GM12878 (cell line): ENCODE data around the gene SERPINH1. TPM values are rescaled to one million over a fixed set of nuclear protein-coding genes. Genes with fewer than 3 reads are reported as not detected.

Source experiments
- ATAC-seq: fragments of 200-7000 bp; cut with Tn5 transposase; 3 replicates; pipeline ENCODE4 v1.9.1; 2020; ENCODE audit warnings: mild to moderate bottlenecking, moderate library complexity
- BruUV-seq: library from RNA; stranded (reverse); fragments of 400-500 nt; replicated peaks from 2 replicates; lab custom pipeline; 2021; lab: Mats Ljungman, UMichigan
- CTCF ChIA-PET: fragments of 300-600 bp; sonication (Branson Sonifier 250); formaldehyde crosslinking; extraction: SDS; loops from one replicate; lab custom pipeline; 2021; ENCODE audit warnings: inconsistent platforms; lab: Yijun Ruan, JAX
- POLR2A ChIA-PET: fragments of 350-600 bp; formaldehyde crosslinking; extraction: SDS; loops from one replicate; lab custom pipeline; 2021; ENCODE audit warnings: inconsistent platforms; lab: Charles Lee
- RAD21 ChIA-PET: fragments of 300-600 bp; sonication (Branson Sonifier 250); formaldehyde crosslinking; loops from one replicate; lab custom pipeline; 2023; ENCODE audit warnings: antibody characterized with exemption; ENCODE audit not compliant: unreplicated experiment; lab: Charles Lee
- SMC1A ChIA-PET: fragments of 300-600 bp; sonication (Branson Sonifier 250); formaldehyde crosslinking; loops from one replicate; lab custom pipeline; 2023; ENCODE audit not compliant: unreplicated experiment, uncharacterized antibody; lab: Charles Lee
- DNase-seq: peaks from one replicate; pipeline ENCODE4 v3.0.0-alpha.2; 2011; ENCODE audit warnings: low read depth, low spot score
- FAIRE-seq: peaks from 3 replicates; lab custom pipeline; 2011; peaks lifted over from hg19 to GRCh38; lab: Jason Lieb, UNC
- H2AFZ ChIP-seq: 2 replicates; pipeline ENCODE4 v1.6.0; 2011; ENCODE audit warnings: low read depth, low read length, control low read depth; ENCODE audit not compliant: control insufficient read depth
- H3K27ac ChIP-seq: 2 replicates; pipeline ENCODE4 v1.5.1; 2011; ENCODE audit warnings: control low read depth; ENCODE audit not compliant: control insufficient read depth, insufficient read depth
- H3K27me3 ChIP-seq, 2 experiments: replicated peaks in 1 of 2; 2 replicates each; pipeline versions ENCODE4 v1.6.0 to v1.6.1; 2011; ENCODE audit warnings: low read length in 1 of 2; ENCODE audit not compliant: control insufficient read depth in 2 of 2, insufficient read depth in 2 of 2
- H3K36me3 ChIP-seq, 2 experiments: 2 replicates each; pipeline ENCODE4 v1.5.1; 2011; ENCODE audit warnings: low read length in 1 of 2; ENCODE audit not compliant: control insufficient read depth in 2 of 2, insufficient read depth in 2 of 2
- H3K4me1 ChIP-seq: 2 replicates; pipeline ENCODE4 v1.6.1; 2011; ENCODE audit warnings: mild to moderate bottlenecking, low read length, moderate library complexity, mixed read lengths; ENCODE audit not compliant: control insufficient read depth, insufficient read depth
- H3K4me2 ChIP-seq: 2 replicates; pipeline ENCODE4 v1.6.0; 2011; ENCODE audit warnings: control low read depth; ENCODE audit not compliant: control insufficient read depth, insufficient read depth
- H3K4me3 ChIP-seq: fragments of 200-600 bp; sonication (generic); 2 replicates; pipeline ENCODE4 v1.5.1; 2016
- H3K79me2 ChIP-seq: 2 replicates; pipeline ENCODE4 v1.6.0; 2011; ENCODE audit warnings: low read length; ENCODE audit not compliant: control insufficient read depth, insufficient read depth
- H3K9ac ChIP-seq: 2 replicates; pipeline ENCODE4 v1.8.0; 2011; ENCODE audit warnings: low read length, control low read depth, mixed read lengths; ENCODE audit not compliant: control insufficient read depth, insufficient read depth
- H3K9me3 ChIP-seq: replicated peaks from 3 replicates; pipeline ENCODE4 v1.5.1; 2011; ENCODE audit warnings: mild to moderate bottlenecking, low read length; ENCODE audit not compliant: control insufficient read depth, insufficient read depth
- H4K20me1 ChIP-seq: 2 replicates; pipeline ENCODE4 v1.6.0; 2011; ENCODE audit not compliant: control insufficient read depth, insufficient read depth
- BCL11A ChIP-seq: IDR thresholded peaks from 2 replicates; pipeline ENCODE4 v1.6.1; 2011; ENCODE audit warnings: low read depth, low read length
- CHD4 ChIP-seq: fragments of 200-600 bp; sonication (generic); IDR thresholded peaks from 2 replicates; pipeline ENCODE4 v1.6.1; 2016; ENCODE audit warnings: mild to moderate bottlenecking
- EGR1 ChIP-seq, 2 experiments: IDR thresholded peaks; 1 replicate in 1 of 2; 2 replicates in 1 of 2; pipeline ENCODE4 v1.6.1; 2011 to 2012; ENCODE audit warnings: low read depth in 2 of 2, low read length in 2 of 2, borderline replicate concordance in 1 of 2, mild to moderate bottlenecking in 1 of 2, moderate library complexity in 1 of 2
- EZH2 ChIP-seq: IDR thresholded peaks from 2 replicates; pipeline ENCODE4 v1.6.1; 2012; ENCODE audit warnings: low read depth, mild to moderate bottlenecking, control low read depth, inconsistent platforms, low read length, borderline replicate concordance; ENCODE audit not compliant: control insufficient read depth
- NFYB ChIP-seq: IDR thresholded peaks from 2 replicates; pipeline ENCODE4 v1.6.1; 2011; ENCODE audit warnings: low read depth, mild to moderate bottlenecking, low read length, improper control_type of control experiment, moderate library complexity; ENCODE audit not compliant: insufficient read depth
- NR2F1 ChIP-seq: fragments of 450-650 bp; conservative IDR thresholded peaks from 2 replicates; pipeline ENCODE4 v1.6.1; 2017; ENCODE audit warnings: mild to moderate bottlenecking
- PAX8 ChIP-seq: fragments of 450-650 bp; IDR thresholded peaks from 2 replicates; pipeline ENCODE4 v1.6.1; 2017; ENCODE audit warnings: mild to moderate bottlenecking, moderate library complexity
- POLR2AphosphoS5 ChIP-seq: IDR thresholded peaks from 2 replicates; pipeline ENCODE4 v1.6.1; 2011; ENCODE audit warnings: mild to moderate bottlenecking, low read length, inconsistent platforms
- TARDBP ChIP-seq: IDR thresholded peaks from 2 replicates; pipeline ENCODE4 v1.6.1; 2016; ENCODE audit warnings: borderline replicate concordance
- TBL1XR1 ChIP-seq: IDR thresholded peaks from 2 replicates; pipeline ENCODE4 v1.6.1; 2012; ENCODE audit warnings: low read depth, low read length, improper control_type of control experiment
- TCF12 ChIP-seq: IDR thresholded peaks from 2 replicates; pipeline ENCODE4 v1.6.1; 2011; ENCODE audit warnings: low read depth, mild to moderate bottlenecking, low read length
- WGBS: methylation state at CpG from one replicate; pipeline ENCODE4 v1.1.6; 2016; ENCODE audit warnings: low lambda C conversion rate; ENCODE audit not compliant: insufficient replicate concordance, insufficient coverage; ENCODE audit errors: missing lambda C conversion rate; 5-methylcytosine and 5-hydroxymethylcytosine counted together
- in situ Hi-C: fragments of 300-500 bp; cut with MboI; formaldehyde crosslinking; loops from 9 replicates; pipeline ENCODE4 v1.14.3; 2018; ENCODE audit warnings: mixed read lengths
- intact Hi-C: fragments of 100-400 bp; cut with micrococcal nuclease; formaldehyde crosslinking; loops from one replicate; pipeline ENCODE4 v1.14.2; 2022; ENCODE audit not compliant: unreplicated experiment
- polyA plus RNA-seq, 11 experiments: library from polyadenylated mRNA; depleted of rRNA in 4 of 11; unstranded in 6 of 11; stranded (reverse) in 5 of 11; fragments of >200 nt; fragmentation: Nextera tagmentation in 4 of 11; fragmentation: Illumina TruSeq in 1 of 11; extraction: Ambion mirVana in 4 of 11; extraction: Trizol in 1 of 11; gene quantifications; 1 replicate in 1 of 11; 2 replicates in 10 of 11; pipeline versions ENCODE4 v1.2.1 to v1.2.3, GENCODE V29; 2011 to 2016; ENCODE audit warnings: inconsistent platforms in 2 of 11, missing spikeins in 2 of 11, low read depth in 1 of 11
- total RNA-seq, 4 experiments: library from RNA; depleted of rRNA in 3 of 4; stranded (reverse); fragments of >200 nt in 3 of 4; fragmentation: Illumina TruSeq in 1 of 4; extraction: Trizol in 1 of 4; gene quantifications; 2 replicates each; pipeline versions ENCODE4 v1.2.1 to v1.2.3, GENCODE V29; 2013 to 2021
- TF ChIP-seq, protein P1 (sequence below): fragments of 150-350 bp; IDR thresholded peaks from 2 replicates; pipeline ENCODE4 v1.6.1; 2014; ENCODE audit warnings: mild to moderate bottlenecking, low read depth, low read length
- TF ChIP-seq, protein P2 (sequence below): fragments of 450-650 bp; formaldehyde crosslinking; IDR thresholded peaks from 2 replicates; pipeline ENCODE4 v1.4.0; 2020; ENCODE audit warnings: mild to moderate bottlenecking, moderate library complexity
- TF ChIP-seq, protein P3 (sequence below): fragments of 450-650 bp; IDR thresholded peaks from 2 replicates; pipeline ENCODE4 v1.6.1; 2016; ENCODE audit warnings: mild to moderate bottlenecking, moderate library complexity, borderline replicate concordance

SERPINH1 gene
- total and polyA plus RNA-seq, 10 of the 15 experiments (the other 5 are each of a cell fraction or from before 2014, with no cell fraction given), result 0.34 to 19.8 (median 13.7) TPM

DNA sequence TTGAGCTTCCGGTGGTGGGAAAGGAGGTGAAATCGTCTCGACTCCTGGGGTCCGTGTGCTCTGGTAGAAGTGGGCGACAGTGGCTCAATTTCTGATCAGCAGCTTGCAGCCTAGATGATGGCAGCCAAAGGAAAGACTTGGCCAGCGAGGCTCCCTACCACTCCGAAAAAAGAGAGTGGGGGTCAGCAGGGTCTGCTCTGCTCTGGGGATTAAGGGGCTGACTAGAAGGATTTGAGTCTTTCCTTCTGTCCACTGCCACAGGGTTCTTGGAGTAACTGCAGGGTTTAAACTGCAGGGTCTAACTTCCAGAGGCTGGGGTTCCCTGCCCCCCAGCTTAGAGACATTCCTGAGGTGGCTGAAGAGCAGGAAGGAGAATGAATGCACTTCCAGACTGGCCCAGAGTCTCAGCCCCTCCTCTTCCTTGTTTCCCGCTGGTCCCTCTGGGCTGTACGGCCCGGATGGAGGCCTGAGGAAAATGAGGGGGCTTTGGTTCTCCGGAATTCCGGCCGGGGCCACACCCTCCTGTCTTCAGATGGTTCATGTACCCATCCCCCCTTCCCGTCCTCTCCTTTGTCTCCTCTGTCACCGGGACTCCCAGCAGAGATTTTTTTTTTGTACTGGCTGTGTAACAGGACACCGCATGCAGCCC, 907 bp downstream of the SERPINH1 start:
- intact Hi-C loops, result loop anchor here (1.0 kb wide), 1 partner anchor 205 kb away; the partner anchor contains the start of gene DGAT2
- in situ Hi-C loops, result no loop called here
- Histone ChIP-seq H3K27ac (peak overlapping the region; percentile 94), H2AFZ (peak overlapping the region; percentile 73), H3K79me2 (peaks cover 19% of the 10 kb centered on the region), H4K20me1 (no peaks in the 10 kb centered on the region), H3K4me2 (peak overlapping the region; percentile 99), H3K4me3 (peak overlapping the region; percentile 82), H3K36me3 (peaks cover 3 to 4% of the 10 kb centered on the region in 2 experiments; a peak in 1 of 4 replicates), H3K9me3 (no peaks in the 10 kb centered on the region), H3K4me1 (peaks cover 5% of the 10 kb centered on the region), H3K27me3 (no peaks in the 10 kb centered on the region), H3K9ac (peak overlapping the region; percentile 96)
- WGBS, result 17% methylated on average over 16 of the region's 16 CpGs
- POLR2A ChIA-PET, result interaction anchor here (0.5 to 1.9 kb wide), 4 partner anchors 13 to 264 kb away, joined by 3 to 15 read pairs (median 4); partner anchors contain the start of gene GDPD5
- SMC1A ChIA-PET, result no interaction called here
- no peak; the same call in 2 of the 3 replicates for ATAC-seq
- FAIRE-seq, result no peak
- TSS peak; percentile 87 for BruUV-seq
- CTCF ChIA-PET, result interaction anchor here (0.6 to 1.7 kb wide), 5 partner anchors 11 to 35 kb away, joined by 3 to 7 read pairs (median 6); no protein-coding TSS in a partner anchor
- RAD21 ChIA-PET, result interaction anchor here (0.6 to 0.8 kb wide), 4 partner anchors 9 to 311 kb away, joined by 3 to 5 read pairs (median 4); no protein-coding TSS in a partner anchor
- DNase-seq, result no peak
- TF ChIP-seq BCL11A (no peak), TARDBP (no peak), NR2F1 (no peak), NFYB (no peak), CHD4 (no peak), TBL1XR1 (no peak), EZH2 (no peak), POLR2AphosphoS5 (peak; percentile 53), EGR1 (IDR thresholded peaks at IDR 0.05; ENCODE audit: borderline replicate concordance in 1 of 2, low read depth in 2 of 2, low read length in 2 of 2) (no peak), TCF12 (no peak), PAX8 (no peak)
- TF ChIP-seq, protein P1, sequence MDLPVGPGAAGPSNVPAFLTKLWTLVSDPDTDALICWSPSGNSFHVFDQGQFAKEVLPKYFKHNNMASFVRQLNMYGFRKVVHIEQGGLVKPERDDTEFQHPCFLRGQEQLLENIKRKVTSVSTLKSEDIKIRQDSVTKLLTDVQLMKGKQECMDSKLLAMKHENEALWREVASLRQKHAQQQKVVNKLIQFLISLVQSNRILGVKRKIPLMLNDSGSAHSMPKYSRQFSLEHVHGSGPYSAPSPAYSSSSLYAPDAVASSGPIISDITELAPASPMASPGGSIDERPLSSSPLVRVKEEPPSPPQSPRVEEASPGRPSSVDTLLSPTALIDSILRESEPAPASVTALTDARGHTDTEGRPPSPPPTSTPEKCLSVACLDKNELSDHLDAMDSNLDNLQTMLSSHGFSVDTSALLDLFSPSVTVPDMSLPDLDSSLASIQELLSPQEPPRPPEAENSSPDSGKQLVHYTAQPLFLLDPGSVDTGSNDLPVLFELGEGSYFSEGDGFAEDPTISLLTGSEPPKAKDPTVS, result no peak
- TF ChIP-seq, protein P2, sequence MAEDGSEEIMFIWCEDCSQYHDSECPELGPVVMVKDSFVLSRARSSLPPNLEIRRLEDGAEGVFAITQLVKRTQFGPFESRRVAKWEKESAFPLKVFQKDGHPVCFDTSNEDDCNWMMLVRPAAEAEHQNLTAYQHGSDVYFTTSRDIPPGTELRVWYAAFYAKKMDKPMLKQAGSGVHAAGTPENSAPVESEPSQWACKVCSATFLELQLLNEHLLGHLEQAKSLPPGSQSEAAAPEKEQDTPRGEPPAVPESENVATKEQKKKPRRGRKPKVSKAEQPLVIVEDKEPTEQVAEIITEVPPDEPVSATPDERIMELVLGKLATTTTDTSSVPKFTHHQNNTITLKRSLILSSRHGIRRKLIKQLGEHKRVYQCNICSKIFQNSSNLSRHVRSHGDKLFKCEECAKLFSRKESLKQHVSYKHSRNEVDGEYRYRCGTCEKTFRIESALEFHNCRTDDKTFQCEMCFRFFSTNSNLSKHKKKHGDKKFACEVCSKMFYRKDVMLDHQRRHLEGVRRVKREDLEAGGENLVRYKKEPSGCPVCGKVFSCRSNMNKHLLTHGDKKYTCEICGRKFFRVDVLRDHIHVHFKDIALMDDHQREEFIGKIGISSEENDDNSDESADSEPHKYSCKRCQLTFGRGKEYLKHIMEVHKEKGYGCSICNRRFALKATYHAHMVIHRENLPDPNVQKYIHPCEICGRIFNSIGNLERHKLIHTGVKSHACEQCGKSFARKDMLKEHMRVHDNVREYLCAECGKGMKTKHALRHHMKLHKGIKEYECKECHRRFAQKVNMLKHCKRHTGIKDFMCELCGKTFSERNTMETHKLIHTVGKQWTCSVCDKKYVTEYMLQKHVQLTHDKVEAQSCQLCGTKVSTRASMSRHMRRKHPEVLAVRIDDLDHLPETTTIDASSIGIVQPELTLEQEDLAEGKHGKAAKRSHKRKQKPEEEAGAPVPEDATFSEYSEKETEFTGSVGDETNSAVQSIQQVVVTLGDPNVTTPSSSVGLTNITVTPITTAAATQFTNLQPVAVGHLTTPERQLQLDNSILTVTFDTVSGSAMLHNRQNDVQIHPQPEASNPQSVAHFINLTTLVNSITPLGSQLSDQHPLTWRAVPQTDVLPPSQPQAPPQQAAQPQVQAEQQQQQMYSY, result no peak
- TF ChIP-seq, protein P3, sequence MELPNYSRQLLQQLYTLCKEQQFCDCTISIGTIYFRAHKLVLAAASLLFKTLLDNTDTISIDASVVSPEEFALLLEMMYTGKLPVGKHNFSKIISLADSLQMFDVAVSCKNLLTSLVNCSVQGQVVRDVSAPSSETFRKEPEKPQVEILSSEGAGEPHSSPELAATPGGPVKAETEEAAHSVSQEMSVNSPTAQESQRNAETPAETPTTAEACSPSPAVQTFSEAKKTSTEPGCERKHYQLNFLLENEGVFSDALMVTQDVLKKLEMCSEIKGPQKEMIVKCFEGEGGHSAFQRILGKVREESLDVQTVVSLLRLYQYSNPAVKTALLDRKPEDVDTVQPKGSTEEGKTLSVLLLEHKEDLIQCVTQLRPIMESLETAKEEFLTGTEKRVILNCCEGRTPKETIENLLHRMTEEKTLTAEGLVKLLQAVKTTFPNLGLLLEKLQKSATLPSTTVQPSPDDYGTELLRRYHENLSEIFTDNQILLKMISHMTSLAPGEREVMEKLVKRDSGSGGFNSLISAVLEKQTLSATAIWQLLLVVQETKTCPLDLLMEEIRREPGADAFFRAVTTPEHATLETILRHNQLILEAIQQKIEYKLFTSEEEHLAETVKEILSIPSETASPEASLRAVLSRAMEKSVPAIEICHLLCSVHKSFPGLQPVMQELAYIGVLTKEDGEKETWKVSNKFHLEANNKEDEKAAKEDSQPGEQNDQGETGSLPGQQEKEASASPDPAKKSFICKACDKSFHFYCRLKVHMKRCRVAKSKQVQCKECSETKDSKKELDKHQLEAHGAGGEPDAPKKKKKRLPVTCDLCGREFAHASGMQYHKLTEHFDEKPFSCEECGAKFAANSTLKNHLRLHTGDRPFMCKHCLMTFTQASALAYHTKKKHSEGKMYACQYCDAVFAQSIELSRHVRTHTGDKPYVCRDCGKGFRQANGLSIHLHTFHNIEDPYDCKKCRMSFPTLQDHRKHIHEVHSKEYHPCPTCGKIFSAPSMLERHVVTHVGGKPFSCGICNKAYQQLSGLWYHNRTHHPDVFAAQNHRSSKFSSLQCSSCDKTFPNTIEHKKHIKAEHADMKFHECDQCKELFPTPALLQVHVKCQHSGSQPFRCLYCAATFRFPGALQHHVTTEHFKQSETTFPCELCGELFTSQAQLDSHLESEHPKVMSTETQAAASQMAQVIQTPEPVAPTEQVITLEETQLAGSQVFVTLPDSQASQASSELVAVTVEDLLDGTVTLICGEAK, result peak; percentile 34; the same call in 1 of the 2 replicates
